ENCODE measurements around the gene SLBP.

The SLBP gene

DNA sequence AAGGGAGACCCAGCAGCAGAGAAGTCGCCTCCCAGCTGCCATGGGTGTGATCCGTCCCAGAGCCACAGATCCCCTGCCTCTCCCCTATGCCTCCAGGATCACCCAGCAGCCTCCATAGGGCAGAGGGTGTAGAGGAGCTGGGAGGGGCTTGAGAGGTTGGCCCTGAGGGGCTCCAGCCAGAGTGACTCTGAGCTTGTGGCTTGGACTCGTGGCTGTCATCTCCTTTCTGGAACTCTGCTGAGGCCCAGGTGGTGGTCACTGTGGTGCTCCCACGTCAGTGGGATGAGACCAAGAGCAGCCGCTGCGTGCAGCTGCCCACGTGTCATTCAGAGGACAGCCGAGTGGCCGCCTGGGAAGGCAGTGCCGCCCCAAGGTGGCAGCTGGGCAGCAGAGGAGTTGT lies 13.4 kb upstream of the SLBP start (continued):
- TF ChIP-seq, protein P1, sequence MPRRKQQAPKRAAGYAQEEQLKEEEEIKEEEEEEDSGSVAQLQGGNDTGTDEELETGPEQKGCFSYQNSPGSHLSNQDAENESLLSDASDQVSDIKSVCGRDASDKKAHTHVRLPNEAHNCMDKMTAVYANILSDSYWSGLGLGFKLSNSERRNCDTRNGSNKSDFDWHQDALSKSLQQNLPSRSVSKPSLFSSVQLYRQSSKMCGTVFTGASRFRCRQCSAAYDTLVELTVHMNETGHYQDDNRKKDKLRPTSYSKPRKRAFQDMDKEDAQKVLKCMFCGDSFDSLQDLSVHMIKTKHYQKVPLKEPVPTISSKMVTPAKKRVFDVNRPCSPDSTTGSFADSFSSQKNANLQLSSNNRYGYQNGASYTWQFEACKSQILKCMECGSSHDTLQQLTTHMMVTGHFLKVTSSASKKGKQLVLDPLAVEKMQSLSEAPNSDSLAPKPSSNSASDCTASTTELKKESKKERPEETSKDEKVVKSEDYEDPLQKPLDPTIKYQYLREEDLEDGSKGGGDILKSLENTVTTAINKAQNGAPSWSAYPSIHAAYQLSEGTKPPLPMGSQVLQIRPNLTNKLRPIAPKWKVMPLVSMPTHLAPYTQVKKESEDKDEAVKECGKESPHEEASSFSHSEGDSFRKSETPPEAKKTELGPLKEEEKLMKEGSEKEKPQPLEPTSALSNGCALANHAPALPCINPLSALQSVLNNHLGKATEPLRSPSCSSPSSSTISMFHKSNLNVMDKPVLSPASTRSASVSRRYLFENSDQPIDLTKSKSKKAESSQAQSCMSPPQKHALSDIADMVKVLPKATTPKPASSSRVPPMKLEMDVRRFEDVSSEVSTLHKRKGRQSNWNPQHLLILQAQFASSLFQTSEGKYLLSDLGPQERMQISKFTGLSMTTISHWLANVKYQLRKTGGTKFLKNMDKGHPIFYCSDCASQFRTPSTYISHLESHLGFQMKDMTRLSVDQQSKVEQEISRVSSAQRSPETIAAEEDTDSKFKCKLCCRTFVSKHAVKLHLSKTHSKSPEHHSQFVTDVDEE (CRISPR knock-in tag; IDR thresholded peaks at IDR 0.05), result no peak
- TF ChIP-seq ISL1 (CRISPR knock-in tag; IDR thresholded peaks at IDR 0.05), result no peak
- TF ChIP-seq, protein P2, sequence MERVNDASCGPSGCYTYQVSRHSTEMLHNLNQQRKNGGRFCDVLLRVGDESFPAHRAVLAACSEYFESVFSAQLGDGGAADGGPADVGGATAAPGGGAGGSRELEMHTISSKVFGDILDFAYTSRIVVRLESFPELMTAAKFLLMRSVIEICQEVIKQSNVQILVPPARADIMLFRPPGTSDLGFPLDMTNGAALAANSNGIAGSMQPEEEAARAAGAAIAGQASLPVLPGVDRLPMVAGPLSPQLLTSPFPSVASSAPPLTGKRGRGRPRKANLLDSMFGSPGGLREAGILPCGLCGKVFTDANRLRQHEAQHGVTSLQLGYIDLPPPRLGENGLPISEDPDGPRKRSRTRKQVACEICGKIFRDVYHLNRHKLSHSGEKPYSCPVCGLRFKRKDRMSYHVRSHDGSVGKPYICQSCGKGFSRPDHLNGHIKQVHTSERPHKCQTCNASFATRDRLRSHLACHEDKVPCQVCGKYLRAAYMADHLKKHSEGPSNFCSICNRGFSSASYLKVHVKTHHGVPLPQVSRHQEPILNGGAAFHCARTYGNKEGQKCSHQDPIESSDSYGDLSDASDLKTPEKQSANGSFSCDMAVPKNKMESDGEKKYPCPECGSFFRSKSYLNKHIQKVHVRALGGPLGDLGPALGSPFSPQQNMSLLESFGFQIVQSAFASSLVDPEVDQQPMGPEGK (CRISPR knock-in tag; IDR thresholded peaks at IDR 0.05; ENCODE audit: borderline replicate concordance), result no peak
- TF ChIP-seq, protein P3, sequence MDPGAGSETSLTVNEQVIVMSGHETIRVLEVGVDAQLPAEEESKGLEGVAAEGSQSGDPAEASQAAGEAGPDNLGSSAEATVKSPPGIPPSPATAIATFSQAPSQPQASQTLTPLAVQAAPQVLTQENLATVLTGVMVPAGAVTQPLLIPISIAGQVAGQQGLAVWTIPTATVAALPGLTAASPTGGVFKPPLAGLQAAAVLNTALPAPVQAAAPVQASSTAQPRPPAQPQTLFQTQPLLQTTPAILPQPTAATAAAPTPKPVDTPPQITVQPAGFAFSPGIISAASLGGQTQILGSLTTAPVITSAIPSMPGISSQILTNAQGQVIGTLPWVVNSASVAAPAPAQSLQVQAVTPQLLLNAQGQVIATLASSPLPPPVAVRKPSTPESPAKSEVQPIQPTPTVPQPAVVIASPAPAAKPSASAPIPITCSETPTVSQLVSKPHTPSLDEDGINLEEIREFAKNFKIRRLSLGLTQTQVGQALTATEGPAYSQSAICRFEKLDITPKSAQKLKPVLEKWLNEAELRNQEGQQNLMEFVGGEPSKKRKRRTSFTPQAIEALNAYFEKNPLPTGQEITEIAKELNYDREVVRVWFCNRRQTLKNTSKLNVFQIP (CRISPR knock-in tag; IDR thresholded peaks at IDR 0.05; ENCODE audit: borderline replicate concordance, low read depth), result no peak

DNA sequence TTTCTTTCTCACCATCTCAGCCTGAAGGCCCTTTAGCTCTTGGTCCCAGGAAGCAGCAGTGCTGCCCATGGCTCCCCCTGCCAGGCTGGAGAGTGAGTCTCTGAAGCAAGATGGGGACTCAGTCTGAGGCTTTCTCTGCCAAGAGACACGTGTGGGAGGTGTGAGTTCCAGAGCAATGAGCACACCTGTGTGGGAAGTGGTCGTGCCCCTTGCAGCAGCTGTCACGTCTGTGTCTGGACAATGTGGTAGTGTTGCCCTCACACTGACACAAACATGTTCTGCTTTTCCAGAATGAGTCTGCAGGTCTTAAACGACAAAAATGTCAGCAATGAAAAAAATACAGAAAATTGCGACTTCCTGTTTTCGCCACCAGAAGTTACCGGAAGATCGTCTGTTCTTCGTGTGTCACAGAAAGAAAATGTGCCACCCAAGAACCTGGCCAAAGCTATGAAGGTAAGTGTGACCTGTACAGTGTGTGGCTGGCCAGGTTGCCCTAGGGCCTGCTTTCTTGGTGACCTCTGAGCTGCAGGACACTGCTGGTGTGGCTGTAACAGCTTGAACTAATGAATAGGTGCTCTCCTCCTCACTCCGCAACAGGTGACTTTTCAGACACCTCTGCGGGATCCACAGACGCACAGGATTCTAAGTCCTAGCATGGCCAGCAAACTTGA lies 11.1 kb upstream of the SLBP start:
- no peak for ATAC-seq
- TF ChIP-seq ZNF565 (CRISPR knock-in tag; conservative IDR thresholded peaks at IDR 0.05; ENCODE audit: low read depth) (no peak), ZFP30 (CRISPR knock-in tag; IDR thresholded peaks at IDR 0.05) (no peak), RARB (CRISPR knock-in tag; IDR thresholded peaks at IDR 0.05) (no peak), ISL1 (CRISPR knock-in tag; IDR thresholded peaks at IDR 0.05) (no peak), SNAI2 (CRISPR knock-in tag; IDR thresholded peaks at IDR 0.05) (no peak), ZC3H10 (CRISPR knock-in tag; IDR thresholded peaks at IDR 0.05) (no peak), BACH2 (CRISPR knock-in tag; IDR thresholded peaks at IDR 0.05; ENCODE audit: borderline replicate concordance) (no peak), PPARA (CRISPR knock-in tag; IDR thresholded peaks at IDR 0.05; ENCODE audit: borderline replicate concordance) (no peak), ZNF8 (CRISPR knock-in tag; IDR thresholded peaks at IDR 0.05) (no peak), TOX (CRISPR knock-in tag; IDR thresholded peaks at IDR 0.05; ENCODE audit: borderline replicate concordance) (no peak), TCF4 (CRISPR knock-in tag; IDR thresholded peaks at IDR 0.05; ENCODE audit: borderline replicate concordance) (no peak), CSDC2 (CRISPR knock-in tag; IDR thresholded peaks at IDR 0.05) (no peak)
- TF ChIP-seq, protein P4, sequence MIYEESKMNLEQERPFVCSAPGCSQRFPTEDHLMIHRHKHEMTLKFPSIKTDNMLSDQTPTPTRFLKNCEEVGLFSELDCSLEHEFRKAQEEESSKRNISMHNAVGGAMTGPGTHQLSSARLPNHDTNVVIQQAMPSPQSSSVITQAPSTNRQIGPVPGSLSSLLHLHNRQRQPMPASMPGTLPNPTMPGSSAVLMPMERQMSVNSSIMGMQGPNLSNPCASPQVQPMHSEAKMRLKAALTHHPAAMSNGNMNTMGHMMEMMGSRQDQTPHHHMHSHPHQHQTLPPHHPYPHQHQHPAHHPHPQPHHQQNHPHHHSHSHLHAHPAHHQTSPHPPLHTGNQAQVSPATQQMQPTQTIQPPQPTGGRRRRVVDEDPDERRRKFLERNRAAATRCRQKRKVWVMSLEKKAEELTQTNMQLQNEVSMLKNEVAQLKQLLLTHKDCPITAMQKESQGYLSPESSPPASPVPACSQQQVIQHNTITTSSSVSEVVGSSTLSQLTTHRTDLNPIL (CRISPR knock-in tag; IDR thresholded peaks at IDR 0.05; ENCODE audit: low read depth), result no peak
- TF ChIP-seq, protein P2 (CRISPR knock-in tag; IDR thresholded peaks at IDR 0.05; ENCODE audit: borderline replicate concordance), result no peak
- TF ChIP-seq, protein P3 (CRISPR knock-in tag; IDR thresholded peaks at IDR 0.05; ENCODE audit: borderline replicate concordance, low read depth), result no peak
- TF ChIP-seq, protein P5, sequence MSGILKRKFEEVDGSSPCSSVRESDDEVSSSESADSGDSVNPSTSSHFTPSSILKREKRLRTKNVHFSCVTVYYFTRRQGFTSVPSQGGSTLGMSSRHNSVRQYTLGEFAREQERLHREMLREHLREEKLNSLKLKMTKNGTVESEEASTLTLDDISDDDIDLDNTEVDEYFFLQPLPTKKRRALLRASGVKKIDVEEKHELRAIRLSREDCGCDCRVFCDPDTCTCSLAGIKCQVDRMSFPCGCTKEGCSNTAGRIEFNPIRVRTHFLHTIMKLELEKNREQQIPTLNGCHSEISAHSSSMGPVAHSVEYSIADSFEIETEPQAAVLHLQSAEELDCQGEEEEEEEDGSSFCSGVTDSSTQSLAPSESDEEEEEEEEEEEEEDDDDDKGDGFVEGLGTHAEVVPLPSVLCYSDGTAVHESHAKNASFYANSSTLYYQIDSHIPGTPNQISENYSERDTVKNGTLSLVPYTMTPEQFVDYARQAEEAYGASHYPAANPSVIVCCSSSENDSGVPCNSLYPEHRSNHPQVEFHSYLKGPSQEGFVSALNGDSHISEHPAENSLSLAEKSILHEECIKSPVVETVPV (CRISPR knock-in tag; IDR thresholded peaks at IDR 0.05), result no peak
